ENCODE data around the gene TFPI2.

The TFPI2 gene

DNA sequence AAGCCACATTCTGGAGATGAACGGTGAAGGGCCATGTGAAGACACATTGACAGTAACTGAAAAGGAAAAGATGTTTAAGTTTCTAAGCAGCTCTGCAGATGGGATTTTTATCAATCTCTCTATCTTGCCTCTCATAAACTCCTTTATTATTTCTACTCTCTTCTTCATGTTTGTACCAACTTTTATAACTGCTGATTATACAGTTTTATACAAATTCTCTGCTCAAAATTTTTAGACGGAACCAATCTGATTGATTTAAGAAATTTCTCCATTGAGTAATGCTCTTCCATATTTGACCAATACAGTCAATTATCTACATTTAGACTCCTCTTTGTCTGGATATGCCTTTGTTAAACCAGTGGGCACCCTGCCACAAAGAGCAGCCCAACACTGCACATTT lies 31.7 kb downstream of the TFPI2 start:
- no peak for DNase-seq (ENCODE audit: low read depth in 3 of 3)

DNA sequence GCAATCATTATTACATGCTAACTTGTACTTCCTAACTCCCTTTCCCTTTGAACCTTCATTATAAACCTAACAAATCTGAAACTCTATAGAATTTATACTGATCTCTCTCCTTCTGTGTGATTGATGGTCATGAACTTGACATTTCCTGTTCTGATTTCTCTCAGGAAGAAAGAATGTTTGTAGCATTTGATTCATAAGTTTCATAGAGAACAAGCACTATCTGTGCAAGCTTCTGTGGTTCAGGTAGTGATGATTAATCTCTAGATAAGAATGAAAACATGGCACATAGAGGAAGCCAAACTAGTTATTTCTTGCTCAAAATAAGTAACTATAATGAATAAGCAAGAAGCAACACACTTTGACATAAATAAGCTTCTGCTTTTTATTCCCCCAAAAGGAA lies 34.2 kb downstream of the TFPI2 start:
- DNase-seq (ENCODE audit: low read depth in 3 of 3): no peak

DNA sequence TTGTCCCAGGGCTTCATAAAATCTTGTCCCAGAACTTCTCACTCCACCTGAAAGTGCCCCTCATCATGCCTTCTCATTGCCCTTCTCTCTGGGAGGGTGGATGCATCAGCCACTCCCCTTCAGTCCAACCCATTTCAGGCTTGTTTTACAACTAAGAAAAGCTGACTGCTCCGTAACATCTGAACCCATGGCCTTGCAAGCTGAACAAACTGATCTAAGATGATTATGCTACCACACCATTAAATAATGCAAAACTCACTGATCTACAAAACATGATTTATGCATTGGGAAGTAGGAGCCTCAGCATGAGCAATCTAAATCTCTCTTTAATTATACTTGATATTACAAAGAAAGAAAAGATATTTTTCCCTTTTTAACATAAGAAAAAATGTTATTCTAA lies 34.8 kb downstream of the TFPI2 start:
- DNase-seq (ENCODE audit: low read depth in 3 of 3): no peak

- no peak for DNase-seq (ENCODE audit: low read depth in 3 of 3)
These were observed 36.1 kb downstream of the TFPI2 start for GRCh38 chr7:93854480-93854879.

- no peak for DNase-seq (ENCODE audit: low read depth in 3 of 3)
These were observed 39.0 kb downstream of the TFPI2 start for GRCh38 chr7:93851536-93851935.

DNA sequence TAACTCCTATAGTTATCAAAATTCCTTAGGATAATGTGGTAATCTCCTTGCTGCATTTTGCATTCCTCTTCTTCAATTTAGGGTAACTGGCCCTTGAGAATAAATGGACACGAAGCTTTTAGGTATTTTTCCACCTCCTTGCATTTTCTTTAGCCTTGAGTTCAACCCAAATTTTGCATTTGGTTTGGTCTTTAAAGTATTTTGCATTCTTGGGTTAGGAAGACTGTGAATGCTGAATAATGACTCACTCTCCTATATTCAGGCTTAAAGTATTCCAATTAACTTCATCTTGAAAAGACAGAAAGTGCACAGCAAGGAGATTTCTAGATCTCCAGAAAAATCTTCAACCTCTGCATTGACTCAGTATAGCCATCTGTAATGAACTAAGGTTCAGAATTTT lies 47.3 kb downstream of the TFPI2 start:
- no peak for DNase-seq (ENCODE audit: low read depth in 3 of 3)

DNA sequence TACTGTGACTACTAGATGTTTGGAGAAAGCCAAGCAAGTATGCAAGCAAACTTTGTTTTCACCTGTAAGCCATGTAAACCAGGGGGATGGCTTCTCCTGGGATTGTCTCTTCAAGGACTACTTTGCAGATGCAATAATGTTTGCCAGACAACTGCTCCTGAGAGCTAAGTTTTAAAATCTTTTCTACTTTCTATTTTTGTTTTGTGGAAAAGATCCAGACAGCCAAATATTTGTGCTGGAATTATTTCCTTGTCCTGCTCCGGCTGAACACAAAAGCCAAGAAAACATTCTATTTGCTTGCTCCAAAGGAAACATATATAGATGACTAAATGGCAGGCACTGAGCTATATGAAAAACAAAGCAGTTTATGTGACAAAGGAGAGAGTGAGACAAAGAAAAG lies 51.6 kb downstream of the TFPI2 start:
- no peak for DNase-seq (ENCODE audit: low read depth in 3 of 3)

- no peak for DNase-seq (ENCODE audit: low read depth in 3 of 3)
These were observed 53.3 kb downstream of the TFPI2 start for GRCh38 chr7:93837245-93837644.

DNA sequence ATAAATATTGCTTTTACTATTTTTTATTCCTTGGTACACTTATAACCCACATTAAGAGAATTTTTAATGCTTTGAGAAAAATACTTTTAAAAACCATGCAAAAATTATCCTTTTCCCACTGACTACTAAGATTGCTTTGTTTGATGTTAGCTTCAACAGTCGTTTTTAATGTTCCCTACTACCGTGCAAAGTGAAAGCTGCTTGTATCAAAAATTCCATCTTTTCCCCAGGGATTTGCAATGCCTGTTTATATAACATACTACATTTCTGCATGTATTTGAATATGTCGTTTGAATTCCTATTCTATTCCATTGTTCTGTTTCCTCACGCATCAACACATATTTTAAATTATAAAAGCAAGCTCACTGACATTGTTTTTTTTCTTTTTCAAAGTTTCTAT lies 54.4 kb downstream of the TFPI2 start:
- DNase-seq (ENCODE audit: low read depth in 3 of 3): no peak

DNA sequence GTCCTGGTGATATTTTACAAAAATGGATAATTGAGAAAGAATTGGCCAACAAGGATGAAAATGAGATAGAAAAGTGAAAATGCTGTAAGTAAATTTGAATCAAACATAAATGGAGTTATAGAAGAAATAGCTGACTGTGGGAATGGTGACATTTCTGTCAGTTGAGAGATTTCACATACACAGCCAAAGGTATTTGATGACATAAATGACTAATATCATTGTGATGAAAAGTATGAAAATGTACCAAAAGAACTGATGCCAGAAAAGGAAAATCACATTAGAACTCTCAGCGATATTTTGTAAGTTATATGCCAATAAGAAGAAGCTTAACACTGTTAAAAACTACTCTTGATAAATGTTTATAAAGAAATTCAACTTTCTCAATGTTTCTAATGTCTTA lies 54.9 kb downstream of the TFPI2 start:
- DNase-seq (ENCODE audit: low read depth in 3 of 3): no peak
